Peyer's patch (tissue), 4 donors: Measurements from ENCODE around the gene PLD2. TPM values are rescaled to one million over a fixed set of nuclear protein-coding genes. Genes with fewer than 3 reads are reported as not detected.

Experiments
- DNase-seq, 3 donors: peaks; one replicate each; pipeline ENCODE4 v3.0.0-alpha.2; 2017 to 2019
- H3K27ac ChIP-seq, 4 donors: fragments of 200-600 bp; sonication (generic); one replicate each; pipeline ENCODE4 v1.5.1; 2016 to 2019
- H3K27me3 ChIP-seq, 2 donors: fragments of 200-600 bp; sonication (generic); one replicate each; pipeline ENCODE4 v1.5.1; 2019
- H3K36me3 ChIP-seq, 3 donors: fragments of 200-600 bp; sonication (generic); one replicate each; pipeline ENCODE4 v1.5.1; 2016 to 2019
- H3K4me1 ChIP-seq, 4 donors: fragments of 200-600 bp; sonication (generic); one replicate each; pipeline ENCODE4 v1.5.1; 2016 to 2019
- H3K4me3 ChIP-seq, 4 donors: fragments of 200-600 bp; sonication (generic); 1 replicate in 3 of 4; 2 replicates in 1 of 4; pipeline ENCODE4 v1.5.1; 2016 to 2019; ENCODE audit warnings: mild to moderate bottlenecking in 1 of 4
- H3K9me3 ChIP-seq, 4 donors: fragments of 200-600 bp; sonication (generic); one replicate each; pipeline ENCODE4 v1.5.1; 2016 to 2019; ENCODE audit warnings: mild to moderate bottlenecking in 1 of 4
- POLR2A ChIP-seq, 2 donors: fragments of 450-650 bp; IDR thresholded peaks; one replicate each; pipeline ENCODE4 v1.5.1; 2017; ENCODE audit warnings: antibody characterized with exemption in 2 of 2, mild to moderate bottlenecking in 2 of 2, moderate library complexity in 2 of 2
- total RNA-seq, 4 donors: library from RNA; depleted of rRNA; stranded (reverse); fragments of >200 nt; gene quantifications; one replicate each; pipeline ENCODE4 v1.1.0, GENCODE V29; 2016
- TF ChIP-seq, protein P1 (sequence below), 6 experiments: fragments of 450-650 bp in 4 of 6; fragments of 200-600 bp in 2 of 6; sonication (generic) in 1 of 6; IDR thresholded peaks; one replicate each; pipeline ENCODE4 v1.5.1; 2017 to 2019; ENCODE audit warnings: antibody characterized with exemption in 6 of 6, mild to moderate bottlenecking in 3 of 6, moderate library complexity in 1 of 6

The PLD2 gene
- total RNA-seq, 4 donors from 2014 or later: 14.4 to 33.8 (median 26.6) TPM

DNA sequence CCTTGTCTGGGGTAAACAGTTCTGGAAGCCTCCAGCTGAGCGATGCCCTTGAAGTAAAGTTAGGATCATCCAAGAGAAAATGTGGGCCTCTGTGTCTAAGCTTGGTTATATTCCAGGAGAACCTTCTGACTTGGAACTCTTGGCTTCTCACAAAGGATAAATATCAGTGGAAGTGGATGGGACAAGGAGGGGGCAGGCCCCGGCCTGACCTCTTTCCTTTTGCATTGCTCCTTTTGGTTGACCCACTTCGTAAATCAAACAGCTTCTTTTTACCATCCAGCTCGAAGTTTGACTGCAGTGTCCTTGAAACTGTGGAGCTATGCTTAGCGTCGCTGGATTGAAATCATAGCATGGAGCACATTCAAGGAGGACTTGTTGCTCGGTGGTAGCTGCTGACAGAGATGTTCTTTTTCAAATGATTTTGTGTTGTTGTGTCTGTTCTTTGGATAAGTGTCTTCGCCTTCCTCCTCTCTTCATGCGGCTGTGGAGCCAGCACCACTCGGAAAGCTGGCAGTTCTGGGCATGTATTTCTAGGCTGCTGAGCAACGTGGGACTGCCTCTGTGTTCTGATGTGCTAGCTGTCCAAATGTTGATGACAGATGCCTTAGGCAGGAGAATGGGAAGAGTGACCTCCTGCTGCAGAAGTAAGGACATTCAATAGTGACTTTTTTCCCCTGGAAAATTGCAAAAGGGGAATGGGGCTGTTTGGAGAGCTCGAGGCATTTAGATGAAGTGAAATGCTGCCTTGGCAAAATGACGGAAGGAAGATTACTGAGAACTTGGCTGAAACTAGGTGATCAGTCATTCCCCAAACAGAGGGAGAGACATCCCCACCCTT lies 30.7 kb downstream of the PLD2 start:
- H3K4me3 ChIP-seq: no peak overlapping the region
- no peak overlapping the region for H3K27ac ChIP-seq
- H3K4me1 ChIP-seq: peaks cover 4 to 42% (median 10%) of the 10 kb centered on the region in 4 donors
- no peak for DNase-seq
- no peaks in the 10 kb centered on the region for H3K9me3 ChIP-seq
- TF ChIP-seq, protein P1, sequence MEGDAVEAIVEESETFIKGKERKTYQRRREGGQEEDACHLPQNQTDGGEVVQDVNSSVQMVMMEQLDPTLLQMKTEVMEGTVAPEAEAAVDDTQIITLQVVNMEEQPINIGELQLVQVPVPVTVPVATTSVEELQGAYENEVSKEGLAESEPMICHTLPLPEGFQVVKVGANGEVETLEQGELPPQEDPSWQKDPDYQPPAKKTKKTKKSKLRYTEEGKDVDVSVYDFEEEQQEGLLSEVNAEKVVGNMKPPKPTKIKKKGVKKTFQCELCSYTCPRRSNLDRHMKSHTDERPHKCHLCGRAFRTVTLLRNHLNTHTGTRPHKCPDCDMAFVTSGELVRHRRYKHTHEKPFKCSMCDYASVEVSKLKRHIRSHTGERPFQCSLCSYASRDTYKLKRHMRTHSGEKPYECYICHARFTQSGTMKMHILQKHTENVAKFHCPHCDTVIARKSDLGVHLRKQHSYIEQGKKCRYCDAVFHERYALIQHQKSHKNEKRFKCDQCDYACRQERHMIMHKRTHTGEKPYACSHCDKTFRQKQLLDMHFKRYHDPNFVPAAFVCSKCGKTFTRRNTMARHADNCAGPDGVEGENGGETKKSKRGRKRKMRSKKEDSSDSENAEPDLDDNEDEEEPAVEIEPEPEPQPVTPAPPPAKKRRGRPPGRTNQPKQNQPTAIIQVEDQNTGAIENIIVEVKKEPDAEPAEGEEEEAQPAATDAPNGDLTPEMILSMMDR (IDR thresholded peaks at IDR 0.05): no peak
- no peak for TF ChIP-seq POLR2A (IDR thresholded peaks at IDR 0.05)
- peaks cover 0 to 5% (median 0%) of the 10 kb centered on the region in 3 donors for H3K36me3 ChIP-seq
- no peaks in the 10 kb centered on the region for H3K27me3 ChIP-seq

DNA sequence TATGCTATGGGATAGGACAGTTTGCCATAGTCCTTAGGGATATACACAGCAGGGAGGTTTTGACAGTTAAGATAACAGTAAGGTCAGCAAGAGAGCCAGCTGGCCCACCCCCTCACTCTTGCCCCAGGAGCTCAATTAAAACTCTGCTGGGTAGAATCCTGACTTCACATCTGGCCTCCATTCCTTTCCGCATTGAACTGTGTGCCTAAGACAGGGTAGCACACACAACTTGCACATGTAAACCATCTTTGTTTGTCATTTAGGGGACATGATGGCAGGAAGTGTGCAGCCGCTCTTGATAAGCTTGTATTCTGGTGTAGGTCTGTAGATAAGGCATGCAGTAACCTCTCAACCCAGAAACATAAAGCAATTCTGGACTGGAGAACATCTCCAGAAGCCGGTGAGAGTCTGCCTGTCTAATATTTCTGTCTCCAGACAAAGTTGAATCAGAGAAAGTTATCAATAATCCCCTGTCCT lies 31.4 kb downstream of the PLD2 start:
- Histone ChIP-seq H3K9me3 (no peaks in the 10 kb centered on the region), H3K4me1 (peaks cover 4 to 42% (median 10%) of the 10 kb centered on the region in 4 donors)
- no peak for DNase-seq

DNA sequence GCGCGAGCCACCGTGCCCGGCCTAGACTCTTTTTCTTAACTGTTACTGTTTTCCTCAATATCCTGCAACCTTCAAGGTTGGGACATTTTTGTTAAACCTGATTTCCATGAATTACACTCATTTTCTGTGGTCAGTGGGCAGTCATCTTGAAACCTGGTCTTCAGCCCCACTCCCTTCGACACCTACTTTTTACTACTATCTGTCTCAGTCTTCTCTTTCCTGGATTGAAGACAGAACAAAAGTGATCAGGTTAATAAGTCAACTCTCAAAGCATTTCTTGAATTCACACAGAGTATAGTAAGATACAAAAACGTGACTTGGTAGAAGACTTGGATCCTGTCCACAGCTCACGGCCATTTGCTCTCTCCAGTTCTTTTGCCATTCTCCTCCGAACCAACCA lies 32.3 kb downstream of the PLD2 start:
- Histone ChIP-seq H3K9me3 (no peaks in the 10 kb centered on the region), H3K36me3 (peaks cover 0 to 5% (median 0%) of the 10 kb centered on the region in 3 donors), H3K27me3 (no peaks in the 10 kb centered on the region), H3K4me1 (peaks cover 4 to 40% (median 7%) of the 10 kb centered on the region in 4 donors), H3K27ac (no peak overlapping the region), H3K4me3 (no peak overlapping the region)
- TF ChIP-seq POLR2A (IDR thresholded peaks at IDR 0.05): no peak
- TF ChIP-seq, protein P1 (IDR thresholded peaks at IDR 0.05): no peak
- DNase-seq: no peak

More for the DNA sequence above, 31.4 kb downstream of the PLD2 start:
- Histone ChIP-seq H3K27ac (no peak overlapping the region), H3K4me3 (no peak overlapping the region), H3K36me3 (peaks cover 0 to 5% (median 0%) of the 10 kb centered on the region in 3 donors), H3K27me3 (no peaks in the 10 kb centered on the region)
- TF ChIP-seq POLR2A (IDR thresholded peaks at IDR 0.05): no peak
- TF ChIP-seq, protein P1 (IDR thresholded peaks at IDR 0.05): no peak

DNA sequence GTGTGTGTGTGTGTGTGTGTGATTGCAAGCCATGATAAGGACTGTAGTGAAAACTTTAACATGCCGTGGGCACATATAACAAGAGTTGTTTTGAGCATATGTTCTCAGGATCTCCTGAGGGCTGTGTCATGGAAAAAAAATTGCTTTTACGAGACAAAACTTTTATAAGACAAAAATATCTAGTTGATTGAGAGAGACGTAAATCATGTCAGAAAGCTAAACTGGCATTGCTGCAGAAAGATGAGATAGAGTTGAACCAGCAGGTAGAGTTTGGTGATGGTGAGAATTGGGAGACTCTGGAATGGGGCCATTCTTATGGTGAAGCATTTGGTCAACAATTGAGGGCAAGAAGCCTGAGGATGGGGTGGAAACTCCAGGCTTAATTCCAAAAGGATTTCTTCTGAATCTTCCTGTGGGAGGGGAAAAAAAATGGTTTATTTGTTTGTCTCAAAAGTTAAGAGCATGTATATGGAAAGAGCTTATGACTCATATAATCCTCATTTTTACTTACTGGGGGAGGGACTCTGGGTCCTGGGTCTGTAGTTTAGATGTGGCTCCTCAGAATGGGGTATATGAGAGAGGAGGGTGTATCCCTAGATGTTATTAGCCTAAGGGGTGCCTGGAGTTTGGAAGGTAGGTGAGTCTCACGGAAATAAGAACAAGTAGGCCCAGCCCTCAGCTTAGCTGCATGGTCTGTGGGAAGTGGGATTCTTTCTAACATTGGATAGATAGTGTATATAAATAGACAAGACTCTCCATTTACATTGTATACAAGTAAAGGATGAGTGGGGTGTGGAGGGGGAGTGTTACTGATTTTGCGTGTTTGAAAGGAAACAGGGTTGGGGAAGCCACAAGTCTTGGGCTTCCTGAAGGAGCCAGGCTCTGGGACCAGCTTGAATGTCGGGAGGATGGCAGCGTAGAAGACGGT lies 33.3 kb downstream of the PLD2 start:
- Histone ChIP-seq H3K9me3 (no peaks in the 10 kb centered on the region), H3K4me1 (peaks cover 0 to 29% (median 1%) of the 10 kb centered on the region in 4 donors), H3K36me3 (peaks cover 0 to 5% (median 0%) of the 10 kb centered on the region in 3 donors), H3K4me3 (no peak overlapping the region), H3K27me3 (no peaks in the 10 kb centered on the region), H3K27ac (no peak overlapping the region)
- no peak for DNase-seq
- no peak for TF ChIP-seq POLR2A (IDR thresholded peaks at IDR 0.05)
- TF ChIP-seq, protein P1 (IDR thresholded peaks at IDR 0.05): no peak

DNA sequence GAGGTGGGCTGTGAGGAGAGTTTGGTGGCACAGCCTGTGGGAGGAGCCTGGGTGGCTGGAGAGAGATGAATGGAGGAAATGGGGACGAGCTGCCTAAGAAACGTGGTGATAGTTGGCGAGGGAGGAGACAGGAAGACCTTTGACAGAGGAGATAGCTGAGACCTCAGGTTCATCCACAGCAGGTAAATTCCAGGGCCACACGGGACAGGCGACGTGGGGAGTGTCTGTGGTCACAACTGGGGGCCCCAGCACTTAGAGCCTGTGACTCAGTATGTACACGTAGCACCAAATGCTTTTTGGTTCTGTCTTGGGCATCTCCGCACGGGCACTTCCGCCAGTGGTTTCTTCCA lies 33.9 kb downstream of the PLD2 start:
- TF ChIP-seq, protein P1 (IDR thresholded peaks at IDR 0.05): no peak
- no peak for TF ChIP-seq POLR2A (IDR thresholded peaks at IDR 0.05)
- peaks cover 0 to 27% (median 0%) of the 10 kb centered on the region in 4 donors for H3K4me1 ChIP-seq
- no peak overlapping the region for H3K27ac ChIP-seq

More for the DNA sequence above, 33.9 kb downstream of the PLD2 start:
- Histone ChIP-seq H3K27me3 (no peaks in the 10 kb centered on the region), H3K9me3 (no peaks in the 10 kb centered on the region), H3K4me3 (no peak overlapping the region), H3K36me3 (peaks cover 0 to 5% (median 0%) of the 10 kb centered on the region in 3 donors)
- DNase-seq: no peak
